Body of pancreas (tissue), 4 donors: Measurements from ENCODE around the gene PRRT1. TPM values are rescaled to one million over a fixed set of nuclear protein-coding genes. Genes with fewer than 3 reads are reported as not detected.

Source experiments
- ATAC-seq: fragments of 150-250 bp; one replicate; pipeline ENCODE4 v1.9.1; 2016
- DNase-seq, 4 donors: peaks; one replicate each; pipeline ENCODE4 v3.0.0-alpha.2; 2019
- H3K27ac ChIP-seq, 4 donors: fragments of 200-600 bp; sonication (generic); 1 replicate in 3 of 4; 2 replicates in 1 of 4; pipeline versions ENCODE4 v1.5.1 to v1.6.1; 2016 to 2019; ENCODE audit warnings: mild to moderate bottlenecking in 1 of 4, mixed read lengths in 1 of 4, moderate library complexity in 1 of 4
- H3K27me3 ChIP-seq, 2 donors: fragments of 200-600 bp; sonication (generic); one replicate each; pipeline ENCODE4 v1.6.0; 2016; ENCODE audit warnings: mild to moderate bottlenecking in 1 of 2
- H3K36me3 ChIP-seq, 2 donors: fragments of 200-600 bp; sonication (generic); replicated peaks in 1 of 2; 2 replicates each; pipeline ENCODE4 v1.5.1; 2016; ENCODE audit warnings: low read depth in 2 of 2; ENCODE audit not compliant: insufficient read depth in 1 of 2
- H3K4me1 ChIP-seq: fragments of 200-600 bp; sonication (generic); one replicate; pipeline ENCODE4 v1.6.0; 2016
- H3K4me3 ChIP-seq, 2 donors: fragments of 200-600 bp; sonication (generic); 1 replicate in 1 of 2; 2 replicates in 1 of 2; pipeline ENCODE4 v1.5.1; 2016 to 2019
- H3K9me3 ChIP-seq, 3 donors: fragments of 200-600 bp; sonication (generic); 1 replicate in 2 of 3; 2 replicates in 1 of 3; pipeline ENCODE4 v1.5.1; 2016
- POLR2A ChIP-seq, 3 donors: fragments of 450-650 bp; IDR thresholded peaks; one replicate each; pipeline ENCODE4 v1.6.1; 2016; ENCODE audit warnings: antibody characterized with exemption in 3 of 3, mild to moderate bottlenecking in 2 of 3
- WGBS, 2 donors: methylation state at CpG; one replicate each; pipeline ENCODE4 v1.1.5; 2017; 5-methylcytosine and 5-hydroxymethylcytosine counted together
- intact Hi-C: fragments of 100-400 bp; cut with DNase I; formaldehyde crosslinking; loops from one replicate; pipeline ENCODE4 v1.15.1; 2023
- total RNA-seq, 2 donors: library from RNA; depleted of rRNA; stranded (reverse); fragments of >200 nt; gene quantifications; one replicate each; pipeline ENCODE4 v1.1.0, GENCODE V29; 2016
- TF ChIP-seq, protein P1 (sequence below), 7 experiments: fragments of 450-650 bp in 4 of 7; fragments of 200-600 bp in 3 of 7; sonication (generic) in 3 of 7; IDR thresholded peaks; one replicate each; pipeline ENCODE4 v1.5.1; 2016 to 2019; ENCODE audit warnings: antibody characterized with exemption in 7 of 7

The PRRT1 gene
- total RNA-seq = not detected

DNA sequence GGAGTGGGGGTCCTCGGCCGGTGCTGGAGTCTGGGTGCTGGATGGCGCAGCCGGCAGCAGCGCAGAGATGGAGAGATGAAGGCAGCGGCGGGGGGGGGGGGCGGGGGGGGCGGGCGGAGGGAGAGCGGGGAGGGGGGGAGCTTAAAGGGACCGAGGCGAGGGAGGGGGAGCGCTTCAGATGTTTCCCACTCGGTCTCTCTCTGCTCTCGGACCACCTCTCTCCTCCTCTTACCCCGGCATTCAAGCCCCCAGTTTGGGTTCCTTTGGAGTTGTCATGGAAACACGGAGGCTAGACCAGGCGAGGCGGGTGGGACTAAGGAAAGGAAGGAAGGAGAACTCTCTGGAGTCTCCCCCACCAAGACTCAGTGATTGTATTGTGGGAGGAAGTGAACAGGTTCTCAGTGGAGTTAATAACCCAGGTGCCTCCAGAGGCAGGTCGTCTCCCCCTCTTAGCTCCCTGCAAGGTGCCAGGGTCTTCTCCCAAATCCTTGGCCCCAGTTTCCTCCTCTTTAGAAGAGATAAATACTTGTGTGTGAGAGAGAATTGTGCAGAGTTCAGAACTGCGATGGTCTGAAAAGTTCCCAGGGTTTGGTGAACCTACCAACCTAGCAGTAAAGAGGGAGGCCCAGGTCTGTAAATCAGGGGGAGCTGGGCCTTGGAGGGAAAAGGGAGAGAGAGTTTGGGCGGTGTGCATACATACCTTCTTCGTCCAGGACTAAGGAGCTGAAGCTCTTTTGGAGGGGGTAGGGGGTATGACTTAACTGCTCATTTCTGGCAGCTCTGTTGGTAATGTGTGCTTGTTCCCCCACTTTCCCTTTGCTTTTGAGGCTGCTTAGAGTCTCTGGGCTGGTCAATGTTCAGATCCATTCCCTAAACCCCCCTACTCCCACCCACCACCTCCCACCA, at the start of gene PRRT1:
TSS of gene PRRT1 (minus strand) at position 77 of the 906 bp plus-strand sequence. CDS start 112 bp downstream, outside the sequence.
- intact Hi-C loops = no loop called here
- Histone ChIP-seq H3K27ac (peak within 1 kb of the TSS in 2 of 4 donors; percentile 1 to 90), H3K36me3 (no peaks in the 10 kb centered on the region), H3K4me3 (no peak within 1 kb of the TSS), H3K27me3 (peaks cover 0 to 8% of the 10 kb centered on the region in 2 donors), H3K4me1 (peaks cover 39% of the 10 kb centered on the region), H3K9me3 (no peaks in the 10 kb centered on the region)
- TF ChIP-seq, protein P1, sequence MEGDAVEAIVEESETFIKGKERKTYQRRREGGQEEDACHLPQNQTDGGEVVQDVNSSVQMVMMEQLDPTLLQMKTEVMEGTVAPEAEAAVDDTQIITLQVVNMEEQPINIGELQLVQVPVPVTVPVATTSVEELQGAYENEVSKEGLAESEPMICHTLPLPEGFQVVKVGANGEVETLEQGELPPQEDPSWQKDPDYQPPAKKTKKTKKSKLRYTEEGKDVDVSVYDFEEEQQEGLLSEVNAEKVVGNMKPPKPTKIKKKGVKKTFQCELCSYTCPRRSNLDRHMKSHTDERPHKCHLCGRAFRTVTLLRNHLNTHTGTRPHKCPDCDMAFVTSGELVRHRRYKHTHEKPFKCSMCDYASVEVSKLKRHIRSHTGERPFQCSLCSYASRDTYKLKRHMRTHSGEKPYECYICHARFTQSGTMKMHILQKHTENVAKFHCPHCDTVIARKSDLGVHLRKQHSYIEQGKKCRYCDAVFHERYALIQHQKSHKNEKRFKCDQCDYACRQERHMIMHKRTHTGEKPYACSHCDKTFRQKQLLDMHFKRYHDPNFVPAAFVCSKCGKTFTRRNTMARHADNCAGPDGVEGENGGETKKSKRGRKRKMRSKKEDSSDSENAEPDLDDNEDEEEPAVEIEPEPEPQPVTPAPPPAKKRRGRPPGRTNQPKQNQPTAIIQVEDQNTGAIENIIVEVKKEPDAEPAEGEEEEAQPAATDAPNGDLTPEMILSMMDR (IDR thresholded peaks at IDR 0.05) = no peak
- no peak for TF ChIP-seq POLR2A (IDR thresholded peaks at IDR 0.05)
- ATAC-seq (no peak), DNase-seq (no peak)
- WGBS, 2 donors = 42 to 44% methylated on average over 13 to 19 of the region's 24 CpGs

- intact Hi-C loops = no loop called here
- Histone ChIP-seq H3K9me3 (no peaks in the 10 kb centered on the region), H3K27me3 (no peaks in the 10 kb centered on the region), H3K27ac (no peak overlapping the region), H3K4me1 (peaks cover 11% of the 10 kb centered on the region), H3K4me3 (no peak overlapping the region), H3K36me3 (no peaks in the 10 kb centered on the region)
- TF ChIP-seq, protein P1 (IDR thresholded peaks at IDR 0.05) = no peak
- no peak for TF ChIP-seq POLR2A (IDR thresholded peaks at IDR 0.05)
- 62 to 70% methylated on average over 12 to 13 of the region's 13 CpGs for WGBS, 2 donors
- ATAC-seq (no peak), DNase-seq (no peak)
Measured at GRCh38 chr6:32200711-32201475, 49.2 kb upstream of the PRRT1 start.

GRCh38 chr6:32198866-32199265, 47.1 kb upstream of the PRRT1 start:
- H3K27me3 ChIP-seq = no peaks in the 10 kb centered on the region
- TF ChIP-seq POLR2A (IDR thresholded peaks at IDR 0.05) = no peak
- TF ChIP-seq, protein P1 (IDR thresholded peaks at IDR 0.05) = no peak
- 68 to 79% methylated on average over 13 to 17 of the region's 17 CpGs for WGBS, 2 donors
- intact Hi-C loops = no loop called here
- ATAC-seq (no peak), DNase-seq (no peak)
- H3K4me3 ChIP-seq = no peak overlapping the region
- H3K36me3 ChIP-seq = no peaks in the 10 kb centered on the region
- no peak overlapping the region for H3K27ac ChIP-seq
- no peaks in the 10 kb centered on the region for H3K9me3 ChIP-seq
- peaks cover 20% of the 10 kb centered on the region for H3K4me1 ChIP-seq

- Histone ChIP-seq H3K27ac (no peak overlapping the region), H3K36me3 (no peaks in the 10 kb centered on the region), H3K4me1 (peaks cover 20% of the 10 kb centered on the region), H3K27me3 (no peaks in the 10 kb centered on the region), H3K4me3 (no peak overlapping the region), H3K9me3 (no peaks in the 10 kb centered on the region)
- TF ChIP-seq, protein P1 (IDR thresholded peaks at IDR 0.05) = no peak
- no peak for TF ChIP-seq POLR2A (IDR thresholded peaks at IDR 0.05)
- ATAC-seq = no peak
- intact Hi-C loops = no loop called here
- DNase-seq = no peak
- WGBS, 2 donors = 59 to 60% methylated on average over 3 of the region's 3 CpGs
Measured at GRCh38 chr6:32198345-32198696, 46.6 kb upstream of the PRRT1 start.
